Endothelial cell of umbilical vein (primary cell): ENCODE measurements around the gene C1orf159. TPM values are rescaled to one million over a fixed set of nuclear protein-coding genes. Genes with fewer than 3 reads are reported as not detected.

ENCODE experiments used
- BruUV-seq: library from RNA; stranded (reverse); fragments of 400-500 nt; replicated peaks from 2 replicates; lab custom pipeline; 2021; lab: Mats Ljungman, UMichigan
- CTCF ChIA-PET: fragments of 300-600, 350-600 bp; sonication (Branson Sonifier 250); formaldehyde crosslinking; loops from one replicate; lab custom pipeline; 2021; ENCODE audit warnings: antibody characterized with exemption, inconsistent platforms; lab: Charles Lee
- POLR2A ChIA-PET: fragments of 300-600, 350-600 bp; sonication (Branson Sonifier 250); formaldehyde crosslinking; loops from one replicate; lab custom pipeline; 2021; ENCODE audit warnings: antibody characterized with exemption, inconsistent platforms; lab: Charles Lee
- DNase-seq: peaks from one replicate; pipeline ENCODE4 v3.0.0-alpha.2; 2011; ENCODE audit warnings: low read depth, low spot score
- FAIRE-seq: peaks from 2 replicates; lab custom pipeline; 2011; peaks lifted over from hg19 to GRCh38; lab: Jason Lieb, UNC
- H2AFZ ChIP-seq: 2 replicates; pipeline ENCODE4 v1.6.0; 2012; ENCODE audit warnings: low read depth, low read length, control low read depth, inconsistent platforms
- H3K27ac ChIP-seq: 2 replicates; pipeline ENCODE4 v1.5.1; 2011; ENCODE audit warnings: low read depth, mild to moderate bottlenecking, control low read depth, low read length, moderate library complexity; ENCODE audit not compliant: insufficient read depth
- H3K27me3 ChIP-seq, 2 experiments: 2 replicates each; pipeline versions ENCODE4 v1.6.0 to v1.6.1; 2011; ENCODE audit warnings: low read length in 2 of 2, mixed read lengths in 1 of 2; ENCODE audit not compliant: control insufficient read depth in 2 of 2, insufficient read depth in 2 of 2
- H3K36me3 ChIP-seq, 2 experiments: 2 replicates in 1 of 2; 3 replicates in 1 of 2; pipeline ENCODE4 v1.5.1; 2011; ENCODE audit warnings: low read length in 2 of 2, mild to moderate bottlenecking in 1 of 2, moderate library complexity in 1 of 2; ENCODE audit not compliant: control insufficient read depth in 2 of 2, insufficient read depth in 2 of 2; ENCODE audit errors: extremely low read depth in 1 of 2
- H3K4me1 ChIP-seq: 3 replicates; pipeline ENCODE4 v1.5.1; 2011; ENCODE audit warnings: mild to moderate bottlenecking, low read length; ENCODE audit not compliant: control insufficient read depth, insufficient read depth; ENCODE audit errors: extremely low read depth
- H3K4me2 ChIP-seq: 2 replicates; pipeline ENCODE4 v1.6.1; 2011; ENCODE audit warnings: low read length, control low read depth, mixed read lengths; ENCODE audit not compliant: insufficient read depth
- H3K4me3 ChIP-seq, 3 experiments: fragments of 200-600 bp in 1 of 3; sonication (generic), shearing (Covaris generic) in 1 of 3; replicated peaks in 1 of 3; 2 replicates each; pipeline ENCODE4 v1.5.1; 2011 to 2016; ENCODE audit warnings: control low read depth in 3 of 3, low read length in 3 of 3, mild to moderate bottlenecking in 2 of 3, inconsistent platforms in 1 of 3, low read depth in 1 of 3, moderate library complexity in 1 of 3; ENCODE audit not compliant: insufficient read depth in 1 of 3
- H3K79me2 ChIP-seq: 2 replicates; pipeline ENCODE4 v1.6.0; 2012; ENCODE audit warnings: low read length, inconsistent platforms; ENCODE audit not compliant: control insufficient read depth, insufficient read depth
- H3K9ac ChIP-seq: replicated peaks from 2 replicates; pipeline ENCODE3; 2011; ENCODE audit warnings: low read length, control low read depth; ENCODE audit not compliant: insufficient read depth; ENCODE audit errors: extremely low read depth
- H3K9me1 ChIP-seq: replicated peaks from 3 replicates; pipeline ENCODE4 v1.6.0; 2011; ENCODE audit warnings: mild to moderate bottlenecking, low read length; ENCODE audit not compliant: control insufficient read depth, insufficient read depth; ENCODE audit errors: extremely low read depth
- H3K9me3 ChIP-seq: replicated peaks from 2 replicates; pipeline ENCODE4 v1.5.1; 2012; ENCODE audit warnings: low read length, inconsistent platforms; ENCODE audit not compliant: control insufficient read depth, insufficient read depth
- H4K20me1 ChIP-seq: replicated peaks from 2 replicates; pipeline ENCODE3; 2011; ENCODE audit warnings: mild to moderate bottlenecking, low read length; ENCODE audit not compliant: control insufficient read depth, insufficient read depth; ENCODE audit errors: extremely low read depth
- EZH2 ChIP-seq: IDR thresholded peaks from 2 replicates; pipeline ENCODE4 v1.6.1; 2012; ENCODE audit warnings: borderline replicate concordance, low read depth, mild to moderate bottlenecking, moderate library complexity, low read length, inconsistent platforms; ENCODE audit not compliant: severe bottlenecking
- FOS ChIP-seq: IDR thresholded peaks from 2 replicates; pipeline ENCODE4 v1.6.1; 2011; ENCODE audit warnings: mild to moderate bottlenecking, low read length, moderate library complexity, borderline replicate concordance; ENCODE audit not compliant: insufficient read depth
- JUN ChIP-seq: IDR thresholded peaks from 2 replicates; pipeline ENCODE4 v1.6.1; 2011; ENCODE audit warnings: borderline replicate concordance, low read depth; ENCODE audit not compliant: insufficient read length, insufficient read depth
- MAX ChIP-seq: IDR thresholded peaks from 2 replicates; pipeline ENCODE4 v1.6.1; 2011; ENCODE audit not compliant: insufficient read depth, insufficient read length
- MYC ChIP-seq: IDR thresholded peaks from one replicate; pipeline ENCODE4 v1.6.1; 2011; ENCODE audit warnings: mild to moderate bottlenecking, low read depth, low read length
- POLR2A ChIP-seq: IDR thresholded peaks from 2 replicates; pipeline ENCODE4 v1.6.1; 2012; ENCODE audit warnings: low read depth, mild to moderate bottlenecking, control low read depth, low read length
- POLR2AphosphoS5 ChIP-seq: IDR thresholded peaks from 2 replicates; pipeline ENCODE4 v1.6.1; 2012; ENCODE audit warnings: low read depth, mild to moderate bottlenecking, control low read depth, low read length, moderate library complexity; ENCODE audit not compliant: insufficient read depth
- dilution Hi-C: fragments of 300-500 bp; cut with MboI; formaldehyde crosslinking; loops from one replicate; pipeline ENCODE4 v1.15.0; 2019; ENCODE audit warnings: low sequenced_read_pairs; ENCODE audit not compliant: extremely low pct_ligation_motif_present
- intact Hi-C: fragments of 100-400 bp; cut with micrococcal nuclease; formaldehyde crosslinking; loops from one replicate; pipeline ENCODE4 v1.10.0; 2022
- polyA plus RNA-seq, 4 experiments: library from polyadenylated mRNA; depleted of rRNA in 3 of 4; stranded (reverse) in 3 of 4; unstranded in 1 of 4; fragments of >200 nt; gene quantifications; 2 replicates each; pipeline versions ENCODE4 v1.2.1 to v1.2.3, GENCODE V29; 2011 to 2012; ENCODE audit warnings: missing spikeins in 1 of 4
- total RNA-seq: library from RNA; stranded (reverse); gene quantifications from 2 replicates; pipeline ENCODE4 v1.2.3, GENCODE V29; 2021

C1orf159 gene
- total and polyA plus RNA-seq, 2 donors (not counting 3 experiments of a cell fraction or from before 2014, with no cell fraction given): 16.1 to 20.1 TPM

- Histone ChIP-seq H4K20me1 (no peaks in the 10 kb centered on the region), H3K4me1 (peaks cover 16% of the 10 kb centered on the region), H3K79me2 (no peaks in the 10 kb centered on the region), H2AFZ (no peak overlapping the region), H3K9me3 (no peaks in the 10 kb centered on the region), H3K9me1 (no peaks in the 10 kb centered on the region), H3K27me3 (peaks cover 0 to 10% of the 10 kb centered on the region in 2 experiments), H3K36me3 (no peaks in the 10 kb centered on the region), H3K27ac (no peak overlapping the region), H3K4me3 (no peak overlapping the region), H3K4me2 (no peak overlapping the region), H3K9ac (no peak overlapping the region)
- FAIRE-seq (no peak), DNase-seq (no peak)
- POLR2A ChIA-PET: no interaction called here
- intact Hi-C loops (loop anchor here (1.0 to 5.0 kb wide), 2 partner anchors 44 to 54 kb away; partner anchors contain the start of gene C1orf159), dilution Hi-C loops (no loop called here)
- CTCF ChIA-PET: interaction anchor here (0.6 to 2.9 kb wide), 15 partner anchors 19 to 151 kb away, joined by 3 to 53 read pairs (median 3); partner anchors contain the start of genes AGRN, NOC2L and PERM1
- TF ChIP-seq POLR2AphosphoS5: no peak
- TF ChIP-seq MYC: no peak
- no peak for TF ChIP-seq FOS
- no peak for TF ChIP-seq JUN
- no peak for TF ChIP-seq POLR2A
- no TSS peak for BruUV-seq
These were observed 52.5 kb downstream of the C1orf159 start for GRCh38 chr1:1063261-1063944.

- no peak overlapping the region for H3K4me2 ChIP-seq
- dilution Hi-C loops: no loop called here
- POLR2A ChIA-PET: no interaction called here
- FAIRE-seq: no peak
- no peaks in the 10 kb centered on the region for H4K20me1 ChIP-seq
- no peak overlapping the region for H3K27ac ChIP-seq
- no peaks in the 10 kb centered on the region for H3K9me3 ChIP-seq
- H3K4me1 ChIP-seq: peaks cover 16% of the 10 kb centered on the region
- CTCF ChIA-PET: interaction anchor here (0.6 to 2.9 kb wide), 3 partner anchors 43 to 78 kb away, joined by 3 to 53 read pairs (median 7); no protein-coding TSS in a partner anchor
- H3K27me3 ChIP-seq: peaks cover 0 to 10% of the 10 kb centered on the region in 2 experiments
- H3K79me2 ChIP-seq: no peaks in the 10 kb centered on the region
- no peaks in the 10 kb centered on the region for H3K9me1 ChIP-seq
- no TSS peak for BruUV-seq
- H3K4me3 ChIP-seq: no peak overlapping the region
- intact Hi-C loops: loop anchor here (1.0 to 5.0 kb wide), 3 partner anchors 43 to 78 kb away; partner anchors contain the start of gene C1orf159
- TF ChIP-seq EZH2 (no peak), POLR2AphosphoS5 (no peak), MAX (no peak), FOS (no peak)
- H3K36me3 ChIP-seq: no peaks in the 10 kb centered on the region
- H2AFZ ChIP-seq: no peak overlapping the region
- no peak overlapping the region for H3K9ac ChIP-seq
- no peak for DNase-seq
These were observed 53.3 kb downstream of the C1orf159 start for GRCh38 chr1:1062348-1063163.
